ENCODE measurements around the gene CEBPB.

GRCh38 chr20:50208085-50208491 is 17.5 kb downstream of the CEBPB start:
- TF ChIP-seq, protein P1, sequence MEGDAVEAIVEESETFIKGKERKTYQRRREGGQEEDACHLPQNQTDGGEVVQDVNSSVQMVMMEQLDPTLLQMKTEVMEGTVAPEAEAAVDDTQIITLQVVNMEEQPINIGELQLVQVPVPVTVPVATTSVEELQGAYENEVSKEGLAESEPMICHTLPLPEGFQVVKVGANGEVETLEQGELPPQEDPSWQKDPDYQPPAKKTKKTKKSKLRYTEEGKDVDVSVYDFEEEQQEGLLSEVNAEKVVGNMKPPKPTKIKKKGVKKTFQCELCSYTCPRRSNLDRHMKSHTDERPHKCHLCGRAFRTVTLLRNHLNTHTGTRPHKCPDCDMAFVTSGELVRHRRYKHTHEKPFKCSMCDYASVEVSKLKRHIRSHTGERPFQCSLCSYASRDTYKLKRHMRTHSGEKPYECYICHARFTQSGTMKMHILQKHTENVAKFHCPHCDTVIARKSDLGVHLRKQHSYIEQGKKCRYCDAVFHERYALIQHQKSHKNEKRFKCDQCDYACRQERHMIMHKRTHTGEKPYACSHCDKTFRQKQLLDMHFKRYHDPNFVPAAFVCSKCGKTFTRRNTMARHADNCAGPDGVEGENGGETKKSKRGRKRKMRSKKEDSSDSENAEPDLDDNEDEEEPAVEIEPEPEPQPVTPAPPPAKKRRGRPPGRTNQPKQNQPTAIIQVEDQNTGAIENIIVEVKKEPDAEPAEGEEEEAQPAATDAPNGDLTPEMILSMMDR (IDR thresholded peaks at IDR 0.05; ENCODE audit: insufficient read depth, low read depth, low read length) = no peak
- TF ChIP-seq EZH2 (IDR thresholded peaks at IDR 0.05; ENCODE audit: insufficient read depth, low read length) = no peak

All from astrocyte (in vitro differentiated cells and primary cell).